HepG2 (cell line): ENCODE data around the gene IQCN.

ENCODE experiments used
- ATF3 ChIP-seq: sonication (generic); formaldehyde crosslinking; IDR thresholded peaks from 2 replicates; pipeline ENCODE4 v1.4.0; 2020; ENCODE audit warnings: missing genetic modification reagents
- NR3C1 ChIP-seq: sonication (generic); formaldehyde crosslinking; IDR thresholded peaks from 2 replicates; pipeline ENCODE4 v1.4.0; 2020; ENCODE audit warnings: missing genetic modification reagents
- PHB2 ChIP-seq: fragments of 450-650 bp; IDR thresholded peaks from 2 replicates; pipeline ENCODE4 v1.6.1; 2018; ENCODE audit not compliant: partially characterized antibody
- ZNF550 ChIP-seq: sonication (generic); formaldehyde crosslinking; IDR thresholded peaks from 2 replicates; pipeline ENCODE4 v1.4.0; 2020; ENCODE audit warnings: mild to moderate bottlenecking, missing genetic modification reagents, borderline replicate concordance
- ZNF570 ChIP-seq: sonication (generic); formaldehyde crosslinking; IDR thresholded peaks from 2 replicates; pipeline ENCODE4 v1.4.0; 2020; ENCODE audit warnings: mild to moderate bottlenecking, missing genetic modification reagents, borderline replicate concordance

- TF ChIP-seq ATF3 (CRISPR knock-in tag), result no peak
- TF ChIP-seq ZNF550 (CRISPR knock-in tag), result no peak
- TF ChIP-seq ZNF570 (CRISPR knock-in tag), result no peak
- no peak for TF ChIP-seq PHB2
- no peak for TF ChIP-seq NR3C1 (CRISPR knock-in tag)
These were observed 10.0 kb downstream of the IQCN start for GRCh38 chr19:18264137-18264854.
